Kidney (tissue), 14 donors: ENCODE measurements around the gene SLC39A3. TPM values are rescaled to one million over a fixed set of nuclear protein-coding genes. Genes with fewer than 3 reads are reported as not detected.
A peak's percentile ranks its signal among the peaks of the same experiment; 100 is the strongest.

ENCODE experiments used
- DNase-seq, 5 donors: peaks; one replicate each; pipeline ENCODE4 v3.0.0-alpha.2; 2013 to 2020
- FAIRE-seq: peaks from 2 replicates; lab custom pipeline; 2012; peaks lifted over from hg19 to GRCh38; lab: Jason Lieb, UNC
- H3K27ac ChIP-seq, 2 donors: one replicate each; pipeline ENCODE4 v1.7.0; 2013; ENCODE audit warnings: low read depth in 2 of 2, low read length in 2 of 2, inconsistent platforms in 1 of 2
- H3K27me3 ChIP-seq: one replicate; pipeline ENCODE4 v1.7.1; 2013; ENCODE audit warnings: low read length, inconsistent platforms; ENCODE audit not compliant: control insufficient read depth, insufficient read depth
- H3K36me3 ChIP-seq, 3 donors: one replicate each; pipeline versions ENCODE4 v1.7.0 to v1.7.1; 2013; ENCODE audit warnings: low read length in 3 of 3, control low read depth in 1 of 3, inconsistent platforms in 1 of 3; ENCODE audit not compliant: insufficient read depth in 3 of 3, control insufficient read depth in 2 of 3
- H3K4me1 ChIP-seq, 3 donors: one replicate each; pipeline versions ENCODE4 v1.7.0 to v1.7.1; 2013; ENCODE audit warnings: low read length in 3 of 3, inconsistent platforms in 1 of 3, low read depth in 1 of 3; ENCODE audit not compliant: control insufficient read depth in 2 of 3, insufficient read depth in 2 of 3
- H3K4me3 ChIP-seq, 3 donors: one replicate each; pipeline versions ENCODE4 v1.7.0 to v1.8.1; 2013; ENCODE audit warnings: low read length in 3 of 3, control low read depth in 1 of 3, inconsistent platforms in 1 of 3
- H3K9ac ChIP-seq, 3 donors: one replicate each; pipeline versions ENCODE4 v1.7.0 to v1.7.1; 2013; ENCODE audit warnings: low read length in 3 of 3, control low read depth in 1 of 3, inconsistent platforms in 1 of 3
- H3K9me3 ChIP-seq, 3 donors: one replicate each; pipeline versions ENCODE4 v1.7.0 to v1.7.1; 2013; ENCODE audit warnings: low read length in 3 of 3, control low read depth in 1 of 3, inconsistent platforms in 1 of 3; ENCODE audit not compliant: control insufficient read depth in 2 of 3, insufficient read depth in 1 of 3
- CTCF ChIP-seq: IDR thresholded peaks from 3 replicates; pipeline ENCODE4 v1.5.1; 2012; ENCODE audit warnings: mild to moderate bottlenecking, moderate library complexity, borderline replicate concordance; ENCODE audit not compliant: insufficient read depth; ENCODE audit errors: extremely low read depth
- intact Hi-C: fragments of 100-400 bp; cut with DNase I; formaldehyde crosslinking; loops from one replicate; pipeline ENCODE4 v1.11.1; 2022
- polyA plus RNA-seq: library from polyadenylated mRNA; stranded (reverse); fragments of 350-450 nt; fragmentation: Illumina TruSeq; extraction: RNeasy Lipid Tissue Mini Kit (QIAGEN cat#74804); gene quantifications from one replicate; pipeline ENCODE4 v1.2.3, GENCODE V29; 2014; ENCODE audit warnings: low read depth, low replicate concordance; ENCODE audit not compliant: insufficient read depth
- total RNA-seq: library from RNA; stranded (reverse); fragmentation: NEBNext Ultra II Directional; extraction: Animal tissue kit (Norgen Biotek cat#: 25700); gene quantifications from one replicate; pipeline ENCODE4 v1.2.1, GENCODE V29; 2021
- donor health status: control.
- donor health status: control.
- donor health status: control.
- donor health status: control.
- donor health status: control.
- donor health status: DM: yes; HTN: yes; CAD: no.
- donor health status: Normal renal cell carcinoma (clear cell type).

The SLC39A3 gene
- total and polyA plus RNA-seq, 2 donors from 2014 or later = 31.1 to 38.0 TPM

- FAIRE-seq = no peak
- Histone ChIP-seq H3K4me3 (no peak overlapping the region), H3K36me3 (no peaks in the 10 kb centered on the region), H3K27ac (no peak overlapping the region), H3K9me3 (peaks cover 0 to 10% (median 2%) of the 10 kb centered on the region in 3 donors), H3K27me3 (no peaks in the 10 kb centered on the region), H3K4me1 (no peaks in the 10 kb centered on the region), H3K9ac (no peak overlapping the region)
- intact Hi-C loops = no loop called here
- peak in 1 of 5 donors; percentile 25 for DNase-seq
- no peak for TF ChIP-seq CTCF
These were observed 28.5 kb downstream of the SLC39A3 start for GRCh38 chr19:2711172-2711874.

- Histone ChIP-seq H3K27ac (no peak overlapping the region), H3K27me3 (peaks cover 3% of the 10 kb centered on the region), H3K9ac (no peak overlapping the region), H3K9me3 (no peaks in the 10 kb centered on the region), H3K36me3 (no peaks in the 10 kb centered on the region), H3K4me3 (no peak overlapping the region), H3K4me1 (peaks cover 0 to 8% (median under 1%) of the 10 kb centered on the region in 3 donors)
- DNase-seq = no peak
- no peak for FAIRE-seq
- intact Hi-C loops = no loop called here
- no peak for TF ChIP-seq CTCF
These were observed 33.6 kb downstream of the SLC39A3 start for GRCh38 chr19:2706251-2706650.

GRCh38 chr19:2703691-2704216, 36.1 kb downstream of the SLC39A3 start:
- no peak overlapping the region for H3K27ac ChIP-seq
- H3K9ac ChIP-seq = no peak overlapping the region
- H3K4me1 ChIP-seq = peaks cover 0 to 8% (median 3%) of the 10 kb centered on the region in 3 donors
- no peak for TF ChIP-seq CTCF
- H3K36me3 ChIP-seq = no peaks in the 10 kb centered on the region
- peaks cover 6% of the 10 kb centered on the region for H3K27me3 ChIP-seq
- no peak overlapping the region for H3K4me3 ChIP-seq
- DNase-seq = no peak
- H3K9me3 ChIP-seq = no peaks in the 10 kb centered on the region
- intact Hi-C loops = no loop called here
- FAIRE-seq = no peak
